T47D (cell line): ENCODE measurements around the gene ZNF177.
"Not testable (repeated sequence)": the region's sequence is repeated elsewhere in the genome, so short reads cannot be mapped to it uniquely, and the experiment has no call there.

Experiments used
- DNase-seq, 2 experiments: peaks; one replicate each; pipeline versions ENCODE4 v3.0.0 to v3.0.0-alpha.2; 2011 to 2012; ENCODE audit warnings: low read depth in 1 of 2, low spot score in 1 of 2
- JUND ChIP-seq: IDR thresholded peaks from 2 replicates; pipeline ENCODE4 v1.6.1; 2012; ENCODE audit warnings: low read depth
- in situ Hi-C: cut with HindIII; loops from 2 replicates; pipeline ENCODE4 v1.10.0; 2016; ENCODE audit warnings: low sequenced_read_pairs, low pct_unique_long_range_greater_than_20kb

ZNF177 gene

DNA sequence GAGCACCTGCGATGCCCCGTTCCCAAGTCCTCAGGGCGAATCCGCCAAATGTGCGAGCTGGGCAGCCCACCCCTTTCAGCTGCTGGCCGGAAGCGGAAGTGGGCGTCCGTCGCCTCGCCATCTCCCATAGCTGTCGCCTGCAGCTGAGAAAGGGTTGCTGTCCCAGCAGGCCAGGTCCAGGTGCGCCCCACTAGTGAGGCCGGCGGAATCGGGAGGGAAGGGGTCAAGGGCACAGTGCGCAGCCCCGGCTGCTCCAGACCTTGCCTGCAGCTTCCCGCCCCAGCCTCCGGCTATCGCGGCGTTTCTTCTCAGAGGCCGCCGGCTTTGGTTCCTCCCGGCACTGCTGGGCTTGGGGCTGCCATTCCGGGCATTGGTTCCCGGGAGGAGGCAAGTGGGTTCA, at the start of gene ZNF177:
Gene ZNF177 (plus strand): TSS at position 109 of the 400 bp plus-strand sequence. CDS start 15,299 bp downstream, outside the sequence.
- in situ Hi-C loops, result no loop called here
- no peak for TF ChIP-seq JUND
- no peak for DNase-seq

DNA sequence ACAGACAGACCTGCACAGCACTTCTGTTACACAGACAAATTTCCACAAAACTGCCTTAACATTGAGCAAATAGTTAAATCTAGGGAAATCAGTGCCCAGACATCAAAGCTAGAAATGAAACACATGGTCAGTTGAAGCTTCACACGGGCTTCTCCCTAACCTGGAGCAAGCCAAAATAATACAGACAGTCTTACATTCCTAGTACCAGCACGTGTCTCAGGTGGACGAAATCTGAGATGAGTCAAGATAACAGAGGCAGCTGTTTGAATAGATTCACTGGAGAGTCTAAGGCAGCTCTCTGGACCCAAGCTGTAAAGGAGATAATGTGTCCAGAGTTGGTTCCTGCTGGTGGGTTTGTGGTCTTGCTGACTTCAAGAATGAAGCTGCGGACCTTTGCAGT, 49.1 kb upstream of the ZNF177 start:
- DNase-seq, result no peak
- in situ Hi-C loops, result no loop called here
- no peak for TF ChIP-seq JUND

DNA sequence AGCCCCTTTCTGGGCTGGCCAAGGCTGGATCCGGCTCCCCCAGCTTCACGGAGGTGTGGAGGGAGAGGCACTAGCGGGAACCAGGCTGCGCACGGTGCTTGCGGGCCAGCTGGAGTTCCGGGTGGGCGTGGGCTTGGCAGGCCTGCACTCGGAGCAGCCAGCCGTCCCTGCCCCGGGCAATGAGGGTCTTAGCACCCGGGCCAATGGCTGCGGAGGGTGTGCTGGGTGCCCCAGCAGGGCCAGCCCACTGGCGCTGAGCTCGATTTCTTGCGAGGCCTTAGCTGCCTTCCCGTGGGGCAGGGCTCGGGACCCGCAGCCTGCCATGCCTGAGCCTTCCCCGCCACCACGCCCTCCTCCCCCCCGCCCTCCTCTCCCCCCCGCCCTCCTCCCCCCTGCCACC, 41.5 kb upstream of the ZNF177 start:
- in situ Hi-C loops, result no loop called here
- no peak for TF ChIP-seq JUND
- no peak for DNase-seq

DNA sequence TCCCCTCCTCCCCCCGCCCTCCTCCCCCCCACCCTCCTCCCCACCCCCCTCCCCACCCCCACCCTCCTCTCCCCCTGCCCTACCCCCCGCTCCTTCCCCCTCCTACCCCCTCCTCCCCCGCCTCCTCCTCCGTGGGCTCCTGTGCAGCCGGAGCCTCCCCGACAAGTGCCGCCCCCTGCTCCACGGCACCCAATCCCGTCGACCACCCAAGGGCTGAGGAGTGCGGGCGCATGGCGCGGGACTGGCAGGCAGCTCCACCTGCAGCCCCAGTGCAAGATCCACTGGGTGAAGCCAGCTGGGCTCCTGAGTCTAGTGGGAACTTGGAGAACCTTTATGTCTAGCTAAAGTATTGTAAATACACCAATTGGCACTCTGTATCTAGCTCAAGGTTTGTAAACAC, 41.1 kb upstream of the ZNF177 start:
- DNase-seq, in situ Hi-C loops: not testable (repeated sequence)

DNA sequence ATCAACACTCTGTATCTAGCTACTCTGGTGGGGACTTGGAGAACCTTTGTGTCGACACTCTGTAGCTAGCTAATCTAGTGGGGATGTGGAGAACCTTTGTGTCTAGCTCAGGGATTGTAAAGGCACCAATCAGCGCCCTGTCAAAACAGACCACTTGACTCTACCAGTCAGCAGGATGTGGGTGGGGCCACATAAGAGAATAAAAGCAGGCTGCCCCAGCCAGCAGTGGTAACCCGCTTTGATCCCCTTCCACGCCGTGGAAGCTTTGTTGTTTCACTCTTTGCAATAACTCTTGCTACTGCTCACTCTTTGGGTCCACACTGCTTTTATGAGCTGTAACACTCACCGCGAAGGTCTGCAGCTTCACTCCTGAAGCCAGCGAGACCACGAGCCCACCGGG, 40.6 kb upstream of the ZNF177 start:
- DNase-seq, in situ Hi-C loops: not testable (repeated sequence)

DNA sequence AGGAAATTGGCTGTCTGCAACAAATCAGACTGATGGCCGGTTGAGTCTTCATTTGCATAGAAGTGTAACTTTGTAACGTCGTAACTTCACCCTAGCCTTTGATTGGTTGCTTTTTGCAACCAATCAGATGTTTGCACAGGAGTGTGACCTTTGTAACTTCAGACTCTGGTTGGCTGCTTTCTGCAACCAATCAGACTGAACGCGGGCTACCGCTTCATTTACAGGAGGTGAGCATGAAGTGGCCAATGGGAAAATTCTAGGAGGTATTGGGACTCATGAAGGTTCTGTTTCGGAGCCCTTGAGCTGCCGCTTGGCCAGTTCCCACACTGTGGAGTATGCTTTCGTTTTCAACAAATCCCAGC, 39.3 kb upstream of the ZNF177 start:
- peak; percentile 41 to 94 for DNase-seq
- in situ Hi-C loops, result no loop called here

DNA sequence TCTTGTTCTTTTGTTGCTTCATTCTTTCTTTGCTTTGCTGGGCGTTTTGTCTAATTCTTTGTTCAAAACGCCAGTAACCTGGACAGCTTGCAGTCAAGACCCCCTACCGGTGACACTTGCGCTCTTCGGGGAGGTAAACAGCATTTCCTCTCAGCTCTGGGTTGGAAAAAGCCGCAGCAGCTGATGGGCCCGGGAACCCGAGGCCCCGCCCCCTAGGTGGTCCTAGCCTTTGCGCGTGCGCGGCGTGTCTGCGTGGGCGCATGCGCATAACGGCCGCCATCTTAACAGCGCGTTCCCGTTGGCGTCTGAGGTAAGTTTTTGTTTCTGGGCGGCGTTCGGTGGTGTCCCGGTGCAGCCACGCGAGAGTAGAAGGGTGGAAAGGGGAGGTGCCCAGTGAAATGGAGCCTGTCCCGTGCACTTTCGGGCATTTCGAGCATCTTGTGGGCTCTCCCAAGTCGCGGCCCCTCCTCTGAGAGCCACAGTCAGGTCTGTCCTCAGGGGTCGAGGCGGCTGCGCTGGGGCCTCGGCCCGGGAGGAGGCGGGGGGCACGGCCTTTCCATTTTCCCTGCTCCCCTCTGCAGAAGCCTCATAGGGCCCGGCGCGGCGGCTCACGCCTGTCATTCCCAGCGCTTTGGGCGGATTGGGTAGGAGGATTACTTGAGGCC, 38.8 kb upstream of the ZNF177 start, which contains the start of gene ZNF559:
Gene ZNF559 (plus strand): TSS at position 261 of the 665 bp plus-strand sequence. CDS start 14,371 bp downstream, outside the sequence.
- no peak for TF ChIP-seq JUND
- peak; percentile 61 to 96 for DNase-seq
- in situ Hi-C loops, result no loop called here

More for the DNA sequence above, 39.3 kb upstream of the ZNF177 start:
- no peak for TF ChIP-seq JUND

DNA sequence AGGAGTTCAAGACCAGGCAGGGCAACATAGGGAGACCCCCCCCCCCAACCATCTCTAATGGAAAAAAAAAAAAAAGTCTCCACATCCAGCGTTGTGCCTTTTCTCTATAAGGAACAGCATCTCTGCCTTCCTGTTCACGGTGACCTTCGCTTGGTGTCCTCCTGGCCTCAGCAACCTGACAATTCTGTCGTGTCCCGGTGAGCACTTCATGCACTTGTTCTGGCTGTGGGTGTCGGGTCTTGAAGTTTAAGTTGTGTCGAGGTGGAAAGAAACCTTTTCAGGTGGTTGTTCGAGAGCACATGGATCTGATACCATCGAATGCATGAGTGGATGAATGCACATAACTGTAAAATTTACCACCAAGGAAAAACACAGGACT, 38.2 kb upstream of the ZNF177 start:
- no peak for DNase-seq
- in situ Hi-C loops, result no loop called here
- TF ChIP-seq JUND, result no peak

DNA sequence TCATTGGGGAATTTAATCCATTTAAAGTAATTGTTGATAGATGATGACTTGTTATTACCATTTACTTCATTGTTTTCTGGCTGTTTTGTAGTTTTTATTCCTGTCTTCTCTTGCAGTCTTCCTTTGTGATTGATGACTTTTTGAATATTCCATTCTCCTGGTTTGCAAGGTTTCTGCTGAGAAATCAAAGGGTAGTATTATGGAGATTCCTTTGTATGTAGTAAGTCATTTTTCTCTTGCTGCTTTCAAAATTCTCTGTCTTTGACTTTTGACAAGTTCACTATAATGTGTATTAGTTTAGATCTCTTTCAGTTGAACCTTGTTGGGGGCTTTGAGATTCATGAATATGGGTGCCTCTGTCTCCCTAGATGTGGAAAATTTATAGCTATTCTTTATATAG, 32.8 kb upstream of the ZNF177 start:
- DNase-seq, result no peak
- in situ Hi-C loops, result no loop called here
- no peak for TF ChIP-seq JUND

DNA sequence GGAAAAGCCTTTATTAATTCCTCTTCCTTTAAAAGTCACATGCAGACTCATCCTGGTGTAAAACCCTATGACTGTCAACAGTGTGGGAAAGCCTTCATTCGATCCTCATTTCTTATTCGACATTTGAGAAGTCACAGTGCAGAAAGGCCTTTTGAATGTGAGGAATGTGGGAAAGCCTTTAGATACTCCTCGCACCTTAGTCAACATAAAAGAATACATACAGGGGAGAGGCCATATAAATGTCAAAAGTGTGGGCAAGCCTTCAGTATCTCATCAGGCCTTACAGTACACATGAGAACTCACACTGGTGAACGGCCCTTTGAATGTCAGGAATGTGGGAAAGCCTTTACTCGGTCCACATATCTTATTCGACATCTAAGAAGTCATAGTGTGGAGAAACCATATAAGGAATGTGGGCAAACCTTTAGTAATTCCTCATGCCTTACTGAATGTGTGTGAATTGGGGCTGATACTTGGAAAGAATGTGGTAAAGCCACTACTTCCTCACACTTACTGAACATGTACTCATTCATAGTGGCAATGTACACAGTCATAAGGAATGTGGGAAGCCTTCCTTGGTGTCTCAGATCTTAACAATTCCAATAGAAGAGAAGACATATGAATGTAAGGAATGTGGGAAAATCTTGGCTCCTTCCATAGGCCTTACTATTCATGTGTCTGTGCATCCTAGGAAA, 20.1 kb upstream of the ZNF177 start:
- no peak for TF ChIP-seq JUND
- in situ Hi-C loops, result no loop called here
- DNase-seq, result peak in 1 of 2 experiments; percentile 2

DNA sequence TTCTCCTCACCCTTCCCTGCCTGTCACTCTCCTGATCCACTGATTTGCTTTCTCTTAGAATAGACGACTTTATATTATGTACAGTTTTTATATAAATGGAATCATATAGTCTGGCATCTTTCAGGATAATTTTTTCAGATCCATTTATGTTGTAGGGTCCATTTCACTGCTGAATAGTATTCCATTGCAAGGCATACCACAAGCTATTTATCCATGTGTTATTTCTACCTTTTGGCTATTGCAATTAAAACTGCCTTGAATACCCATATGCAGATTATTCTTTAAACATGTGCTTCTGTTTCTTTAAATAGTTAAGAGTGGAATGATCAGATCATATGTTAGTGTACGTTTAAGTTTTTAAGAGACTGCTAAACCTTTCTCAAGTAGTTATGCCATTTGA, 17.8 kb upstream of the ZNF177 start:
- no peak for TF ChIP-seq JUND
- in situ Hi-C loops, result no loop called here
- no peak for DNase-seq

DNA sequence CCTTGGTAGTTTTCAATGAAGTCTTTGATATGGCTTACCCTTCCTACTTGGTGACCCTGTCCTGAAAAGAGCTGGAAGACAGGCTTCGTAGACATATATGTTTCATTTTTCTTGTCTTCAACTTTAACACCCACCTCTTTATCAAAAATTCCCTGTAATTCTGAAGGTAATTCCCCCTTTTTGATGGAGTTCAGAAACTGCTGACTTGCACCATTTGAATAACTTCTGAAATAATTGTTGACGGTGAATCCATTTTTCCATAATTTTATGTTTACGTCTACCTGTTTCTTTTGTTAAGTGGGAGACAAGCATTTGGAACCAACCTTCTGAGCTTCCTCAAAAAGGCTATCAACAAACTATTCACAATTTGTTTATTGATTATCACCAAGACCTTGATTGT, 14.6 kb upstream of the ZNF177 start:
- no peak for DNase-seq
- in situ Hi-C loops, result no loop called here
- no peak for TF ChIP-seq JUND

DNA sequence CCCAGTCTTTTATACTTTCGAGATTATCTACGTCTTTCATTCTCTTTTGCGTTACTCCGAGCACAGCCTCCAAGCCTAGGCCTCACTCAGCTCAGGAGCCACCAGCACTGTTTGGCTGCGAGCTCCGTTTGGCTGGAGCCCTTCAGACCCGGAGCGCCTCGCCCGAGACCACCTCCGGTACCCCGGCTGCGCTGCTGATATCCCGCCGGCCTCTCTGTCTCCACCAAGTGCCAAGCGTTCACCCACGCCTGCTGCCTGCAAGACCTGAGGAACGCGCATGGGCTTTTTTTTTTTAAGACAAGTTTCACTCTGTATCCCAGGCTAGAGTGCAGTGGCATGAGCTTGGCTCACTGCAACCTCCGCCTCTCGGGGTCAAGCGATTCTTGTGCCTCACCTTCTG, 14.1 kb upstream of the ZNF177 start:
- no peak for TF ChIP-seq JUND
- DNase-seq, result no peak
- in situ Hi-C loops, result no loop called here

DNA sequence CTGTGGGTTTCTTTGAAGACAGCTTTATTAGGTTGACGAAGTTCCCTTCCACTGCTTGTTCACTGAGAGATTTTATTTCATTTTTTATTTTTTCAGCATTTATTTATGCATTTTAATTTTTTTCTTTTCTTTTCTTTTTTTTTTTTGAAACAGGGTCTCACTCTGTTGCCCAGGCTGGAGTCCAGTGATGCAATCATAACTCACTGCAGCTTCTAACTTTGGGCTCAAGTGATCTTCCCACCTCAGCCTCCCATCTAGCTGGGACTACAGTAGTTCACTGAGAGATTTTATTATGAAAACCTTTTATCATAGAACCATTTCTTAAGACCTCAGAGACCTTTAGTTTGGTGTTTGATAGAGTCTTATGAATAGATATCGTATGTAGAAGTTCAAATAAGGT, 10.3 kb upstream of the ZNF177 start:
- in situ Hi-C loops, result no loop called here
- no peak for TF ChIP-seq JUND
- no peak for DNase-seq
